ENCODE data around the gene PRKN.

DNA sequence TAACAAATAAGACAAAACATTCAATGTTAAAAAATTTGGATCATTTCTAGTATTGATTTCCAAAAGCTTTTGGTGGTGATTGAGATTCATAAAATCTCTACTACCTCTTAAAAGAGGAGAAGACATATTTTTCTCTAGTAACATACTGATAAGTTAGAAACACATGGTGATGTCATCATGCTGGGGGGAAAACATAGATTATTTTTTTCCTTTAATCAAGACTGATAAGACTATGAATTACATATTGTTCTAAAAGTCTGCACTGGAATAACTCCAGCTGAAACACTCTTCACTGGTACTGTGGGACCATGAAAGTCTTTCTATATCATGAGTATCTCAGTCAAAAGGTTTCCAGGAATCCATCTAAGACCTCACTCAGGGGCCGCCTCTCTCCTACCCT, 515.8 kb downstream of the PRKN start:
- TF ChIP-seq CTCF (IDR thresholded peaks at IDR 0.05) (no peak), POLR2AphosphoS5 (IDR thresholded peaks at IDR 0.05; ENCODE audit: low read depth, low read length) (no peak)
- TF ChIP-seq, protein P1, sequence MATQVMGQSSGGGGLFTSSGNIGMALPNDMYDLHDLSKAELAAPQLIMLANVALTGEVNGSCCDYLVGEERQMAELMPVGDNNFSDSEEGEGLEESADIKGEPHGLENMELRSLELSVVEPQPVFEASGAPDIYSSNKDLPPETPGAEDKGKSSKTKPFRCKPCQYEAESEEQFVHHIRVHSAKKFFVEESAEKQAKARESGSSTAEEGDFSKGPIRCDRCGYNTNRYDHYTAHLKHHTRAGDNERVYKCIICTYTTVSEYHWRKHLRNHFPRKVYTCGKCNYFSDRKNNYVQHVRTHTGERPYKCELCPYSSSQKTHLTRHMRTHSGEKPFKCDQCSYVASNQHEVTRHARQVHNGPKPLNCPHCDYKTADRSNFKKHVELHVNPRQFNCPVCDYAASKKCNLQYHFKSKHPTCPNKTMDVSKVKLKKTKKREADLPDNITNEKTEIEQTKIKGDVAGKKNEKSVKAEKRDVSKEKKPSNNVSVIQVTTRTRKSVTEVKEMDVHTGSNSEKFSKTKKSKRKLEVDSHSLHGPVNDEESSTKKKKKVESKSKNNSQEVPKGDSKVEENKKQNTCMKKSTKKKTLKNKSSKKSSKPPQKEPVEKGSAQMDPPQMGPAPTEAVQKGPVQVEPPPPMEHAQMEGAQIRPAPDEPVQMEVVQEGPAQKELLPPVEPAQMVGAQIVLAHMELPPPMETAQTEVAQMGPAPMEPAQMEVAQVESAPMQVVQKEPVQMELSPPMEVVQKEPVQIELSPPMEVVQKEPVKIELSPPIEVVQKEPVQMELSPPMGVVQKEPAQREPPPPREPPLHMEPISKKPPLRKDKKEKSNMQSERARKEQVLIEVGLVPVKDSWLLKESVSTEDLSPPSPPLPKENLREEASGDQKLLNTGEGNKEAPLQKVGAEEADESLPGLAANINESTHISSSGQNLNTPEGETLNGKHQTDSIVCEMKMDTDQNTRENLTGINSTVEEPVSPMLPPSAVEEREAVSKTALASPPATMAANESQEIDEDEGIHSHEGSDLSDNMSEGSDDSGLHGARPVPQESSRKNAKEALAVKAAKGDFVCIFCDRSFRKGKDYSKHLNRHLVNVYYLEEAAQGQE (IDR thresholded peaks at IDR 0.05; ENCODE audit: insufficient read depth in 1 of 2, low read depth in 2 of 2, low read length in 1 of 2), result no peak
